Head of caudate nucleus (tissue), 42 donors: ENCODE results near the gene IP6K2.

ENCODE experiments used
- DNase-seq, 42 donors: peaks; one replicate each; pipeline versions ENCODE4 v3.0.0 to v3.0.0-alpha.2; 2020 to 2021; ENCODE audit warnings: mixed read lengths in 7 of 42
- intact Hi-C: fragments of 100-400 bp; cut with DNase I; formaldehyde crosslinking; loops from one replicate; pipeline ENCODE4 v1.15.0; 2022

The IP6K2 gene

DNA sequence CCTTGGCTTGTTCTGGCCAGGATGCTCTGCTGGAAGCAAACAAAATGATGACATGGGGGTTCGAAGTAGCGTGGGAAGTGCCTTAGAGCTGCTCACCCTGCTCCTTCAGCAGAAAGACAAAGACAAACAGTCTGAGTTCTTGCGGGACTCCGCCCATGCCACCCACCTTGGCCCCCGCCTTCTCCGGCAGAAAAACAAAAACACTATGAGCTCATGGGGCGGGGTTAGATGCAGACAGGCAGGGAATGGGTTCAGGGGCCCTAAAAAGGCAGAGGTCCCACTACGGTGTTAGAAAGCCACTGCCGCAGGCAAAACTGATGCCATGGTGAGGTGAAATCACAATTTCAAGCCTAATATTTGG, 21.6 kb downstream of the IP6K2 start:
- intact Hi-C loops: no loop called here
- peak; percentile 28 to 91 (median 68) for DNase-seq

DNA sequence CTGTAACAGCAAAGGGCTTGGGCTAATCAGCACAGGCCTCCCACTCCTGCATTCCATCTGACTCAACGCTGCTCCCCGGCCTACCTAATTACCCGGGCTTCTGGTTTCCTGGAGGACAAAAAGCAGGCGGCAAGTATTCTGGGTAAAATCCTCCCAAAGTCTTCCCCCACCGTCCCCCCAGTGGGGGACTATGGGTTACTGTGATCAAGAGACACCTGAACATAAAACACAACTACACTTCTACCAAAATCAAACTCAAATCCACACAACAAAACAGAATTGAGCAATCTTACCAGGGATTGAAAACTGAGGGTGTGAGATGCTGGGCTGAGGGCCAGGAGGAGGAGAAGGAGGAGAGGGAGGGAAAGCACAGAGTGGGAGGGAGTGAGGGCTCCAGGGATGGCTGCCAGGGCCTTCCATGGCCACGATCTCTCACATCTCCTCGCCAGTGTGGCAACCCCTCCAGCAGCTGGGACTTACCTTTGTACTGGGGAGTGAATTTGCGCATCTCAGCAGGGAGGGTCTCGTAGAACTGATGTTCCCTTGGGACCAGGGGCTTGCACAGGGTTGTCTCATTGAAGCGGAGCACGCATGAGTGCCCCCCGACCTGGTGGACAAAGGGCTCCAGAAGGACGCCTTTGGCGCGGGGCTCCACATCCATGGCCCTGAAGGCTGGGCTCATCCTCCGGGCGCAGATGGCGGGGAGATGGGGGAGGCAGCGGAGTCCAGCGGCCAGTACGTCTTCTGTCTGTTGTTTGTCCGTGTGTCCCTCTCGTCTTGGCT, 22.2 kb downstream of the IP6K2 start:
- intact Hi-C loops: no loop called here
- DNase-seq: peak; percentile 50 to 91 (median 77)

DNA sequence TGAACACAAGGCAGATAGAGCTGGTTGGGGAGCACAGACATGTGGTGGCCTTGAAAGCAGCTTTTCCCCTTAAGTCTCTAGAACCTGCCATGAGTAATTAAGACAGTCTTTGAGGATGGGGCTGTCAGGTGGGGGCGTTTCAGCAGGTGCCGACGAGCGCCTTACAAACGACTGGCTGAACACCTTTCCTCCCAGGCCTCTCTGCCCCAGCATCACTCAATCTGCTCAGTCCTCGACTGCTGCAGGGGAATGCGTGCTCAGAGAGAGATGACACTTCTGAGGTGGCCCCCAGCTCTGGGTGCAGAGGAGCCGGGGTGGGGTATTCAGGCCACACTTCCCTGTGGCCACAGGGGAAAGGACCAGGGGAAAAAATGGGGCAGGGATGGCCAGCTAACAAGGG, 23.2 kb downstream of the IP6K2 start:
- intact Hi-C loops: no loop called here

DNA sequence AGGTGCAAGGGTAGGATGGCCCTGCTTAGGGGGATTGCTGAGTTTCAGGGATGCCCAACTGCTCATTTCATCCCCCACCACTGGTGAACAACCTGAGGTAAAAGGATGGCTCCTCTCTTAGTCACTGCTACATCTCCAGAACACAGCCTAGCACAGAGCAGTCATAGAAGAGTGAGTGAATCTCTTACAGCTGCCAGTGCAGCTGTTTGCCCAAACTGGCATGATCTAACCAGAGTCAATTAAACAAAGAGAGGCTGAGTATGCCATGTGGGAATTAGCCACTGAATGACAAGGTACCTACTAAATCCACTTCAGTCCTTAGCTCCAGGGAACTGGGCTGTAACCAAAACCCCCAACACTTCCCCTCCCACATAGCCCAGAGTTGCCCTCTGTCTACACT, 24.5 kb downstream of the IP6K2 start:
- DNase-seq: peak in 10 of 42 donors; percentile 24 to 72 (median 38)
- intact Hi-C loops: no loop called here

More for the DNA sequence above, 23.2 kb downstream of the IP6K2 start:
- DNase-seq: peak in 5 of 42 donors; percentile 9 to 53 (median 14)

DNA sequence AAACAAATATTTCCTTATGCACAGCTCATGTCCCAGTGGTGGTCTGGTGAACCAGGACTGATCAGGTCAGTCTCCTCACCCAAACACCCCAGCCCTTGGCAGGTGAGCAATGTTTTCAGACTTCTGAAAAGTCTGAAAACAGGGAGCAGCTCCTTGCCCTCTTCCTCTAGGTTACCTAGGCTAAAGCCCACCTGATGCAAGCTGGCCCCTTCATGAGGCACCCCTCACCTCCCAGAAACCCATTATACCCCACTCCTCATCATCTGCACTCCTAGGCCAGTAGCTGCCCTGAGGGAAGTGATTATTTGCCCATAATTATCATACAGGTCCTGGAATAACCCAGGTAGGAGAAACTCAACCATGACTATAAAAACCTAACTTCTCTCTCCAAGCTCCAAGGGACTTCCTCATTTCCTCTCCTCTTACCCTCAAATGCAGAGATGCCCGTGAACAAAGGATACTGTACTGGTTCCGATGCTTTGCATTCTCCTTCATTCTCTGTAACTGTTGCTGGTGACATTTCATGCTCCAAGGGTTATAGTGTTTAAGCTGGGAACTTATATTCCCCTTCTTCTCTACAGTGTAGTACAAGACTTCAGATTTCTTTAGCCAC, 26.1 kb downstream of the IP6K2 start:
- DNase-seq: no peak
- intact Hi-C loops: no loop called here

DNA sequence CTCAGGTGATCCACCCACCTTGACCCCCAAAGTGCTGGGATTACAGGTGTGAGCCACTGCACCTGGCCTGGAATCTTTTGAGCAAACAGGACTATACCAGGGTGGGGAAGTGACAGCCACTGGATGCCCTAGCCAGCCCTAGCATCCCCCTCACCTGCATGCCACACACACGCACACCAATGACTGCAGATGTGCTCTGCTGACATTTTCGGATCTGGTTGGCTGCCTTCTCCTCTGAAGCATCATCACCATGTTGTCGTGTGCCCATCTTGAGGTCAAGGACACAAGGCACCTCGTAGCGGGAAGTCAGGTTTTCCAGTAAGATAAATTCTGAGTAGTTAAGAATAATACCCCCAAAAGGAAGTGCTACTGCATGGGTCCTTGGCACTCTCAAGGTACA, 27.6 kb downstream of the IP6K2 start:
- no peak for DNase-seq
- intact Hi-C loops: no loop called here

DNA sequence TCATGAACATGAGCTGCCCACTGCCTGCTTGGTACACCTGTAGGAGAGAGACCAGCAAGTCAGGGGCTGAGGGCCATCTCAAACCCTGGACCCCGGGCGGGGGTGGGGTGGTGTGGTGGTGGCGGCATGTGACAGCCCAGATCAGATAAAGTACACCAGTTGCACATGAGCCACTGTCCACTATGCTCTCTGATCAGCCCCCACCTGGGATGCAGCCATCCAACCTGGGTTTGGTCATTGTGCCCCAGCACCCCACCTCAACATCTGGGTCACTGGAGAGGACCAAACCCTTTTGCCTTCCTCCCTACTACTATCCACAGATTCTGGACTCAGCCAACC, 28.3 kb downstream of the IP6K2 start:
- DNase-seq: no peak
- intact Hi-C loops: no loop called here

DNA sequence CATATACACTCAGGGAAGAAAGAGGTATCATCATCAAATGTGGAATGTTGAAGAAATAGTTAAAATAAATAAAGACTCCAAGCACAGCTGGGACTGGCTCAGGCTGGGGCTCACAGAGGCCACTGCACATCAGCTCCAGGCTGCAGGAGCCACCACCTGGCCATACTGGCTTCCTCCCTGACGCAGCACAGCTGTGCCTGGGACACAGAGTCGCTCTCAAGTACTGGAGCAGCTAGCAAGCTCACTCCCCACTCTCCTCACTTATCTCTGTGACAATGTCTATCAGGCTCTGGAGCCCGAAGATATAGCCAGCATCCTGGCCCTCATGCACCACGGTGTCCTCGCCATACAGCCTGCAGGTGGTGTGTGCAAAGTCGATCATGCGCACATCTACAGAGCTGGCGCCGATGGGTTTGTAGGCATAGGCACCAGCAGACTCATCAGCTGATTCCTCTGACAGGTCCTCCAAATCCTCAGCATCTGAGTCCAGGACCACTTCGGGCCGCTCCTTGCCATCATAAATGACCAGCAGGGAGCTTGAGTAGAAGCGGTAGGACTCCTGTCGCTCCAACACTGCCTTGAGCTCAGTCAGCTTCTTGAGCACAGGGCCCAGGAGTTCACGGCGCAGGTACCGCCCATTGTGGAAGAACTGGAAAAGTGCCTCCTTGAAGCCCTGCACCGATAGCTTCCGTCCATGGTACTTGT, 28.8 kb downstream of the IP6K2 start:
- intact Hi-C loops: no loop called here
- no peak for DNase-seq

DNA sequence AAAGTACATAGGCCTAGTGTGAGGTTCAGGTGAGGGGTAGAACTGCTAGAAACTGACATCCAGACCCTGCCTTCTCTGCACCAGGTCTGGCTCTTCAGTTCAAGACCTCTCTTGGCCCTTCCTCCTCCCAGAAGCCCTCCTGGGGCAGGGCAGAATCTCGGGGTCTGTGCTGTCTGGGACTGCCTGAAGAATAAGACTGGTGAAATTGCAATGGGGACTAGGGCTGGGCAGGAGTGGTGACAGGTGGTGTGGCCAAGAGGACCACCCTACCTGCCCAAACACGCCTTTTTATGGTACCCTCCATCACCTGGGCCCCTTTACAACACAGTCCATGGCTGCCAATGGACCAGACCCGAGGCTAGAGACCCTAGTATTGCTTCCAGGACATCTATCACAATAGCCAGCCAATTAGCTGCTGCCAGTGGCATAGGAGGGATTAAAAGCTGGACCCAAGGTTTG, 29.8 kb downstream of the IP6K2 start:
- DNase-seq: no peak
- intact Hi-C loops: no loop called here

DNA sequence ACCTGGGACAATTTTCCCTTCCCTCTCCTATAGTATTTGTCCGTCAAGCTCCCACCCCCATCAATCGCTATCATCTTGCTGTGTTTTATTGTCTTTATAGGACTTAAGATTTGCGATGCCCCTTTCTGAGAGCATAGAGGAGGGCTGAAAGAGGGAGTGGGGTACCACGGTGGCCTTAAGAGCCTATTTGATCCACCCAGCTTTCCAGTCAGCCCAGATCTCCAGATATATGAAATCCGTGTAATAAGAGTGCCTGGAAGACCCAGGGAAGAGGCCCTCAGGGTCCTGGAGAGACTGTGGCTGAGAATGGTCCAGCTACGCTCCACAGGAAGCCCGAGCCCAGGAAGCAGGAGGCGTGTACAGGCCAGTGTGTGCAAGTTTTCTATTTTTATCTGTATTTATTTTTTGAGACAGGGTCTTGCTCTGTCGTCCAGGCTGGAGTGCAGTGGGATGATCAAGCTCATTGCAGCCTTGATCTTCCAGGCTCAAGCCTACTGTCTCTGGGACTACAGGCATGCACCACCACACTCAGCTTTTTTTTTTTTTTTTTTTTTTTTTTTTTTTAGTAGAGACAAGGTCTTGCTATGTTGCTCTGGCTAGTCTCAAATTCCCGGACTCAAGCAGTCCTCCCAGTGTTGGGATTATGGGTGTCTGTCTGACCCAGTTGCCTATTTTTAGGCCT, 30.3 kb downstream of the IP6K2 start:
- no peak for DNase-seq

DNA sequence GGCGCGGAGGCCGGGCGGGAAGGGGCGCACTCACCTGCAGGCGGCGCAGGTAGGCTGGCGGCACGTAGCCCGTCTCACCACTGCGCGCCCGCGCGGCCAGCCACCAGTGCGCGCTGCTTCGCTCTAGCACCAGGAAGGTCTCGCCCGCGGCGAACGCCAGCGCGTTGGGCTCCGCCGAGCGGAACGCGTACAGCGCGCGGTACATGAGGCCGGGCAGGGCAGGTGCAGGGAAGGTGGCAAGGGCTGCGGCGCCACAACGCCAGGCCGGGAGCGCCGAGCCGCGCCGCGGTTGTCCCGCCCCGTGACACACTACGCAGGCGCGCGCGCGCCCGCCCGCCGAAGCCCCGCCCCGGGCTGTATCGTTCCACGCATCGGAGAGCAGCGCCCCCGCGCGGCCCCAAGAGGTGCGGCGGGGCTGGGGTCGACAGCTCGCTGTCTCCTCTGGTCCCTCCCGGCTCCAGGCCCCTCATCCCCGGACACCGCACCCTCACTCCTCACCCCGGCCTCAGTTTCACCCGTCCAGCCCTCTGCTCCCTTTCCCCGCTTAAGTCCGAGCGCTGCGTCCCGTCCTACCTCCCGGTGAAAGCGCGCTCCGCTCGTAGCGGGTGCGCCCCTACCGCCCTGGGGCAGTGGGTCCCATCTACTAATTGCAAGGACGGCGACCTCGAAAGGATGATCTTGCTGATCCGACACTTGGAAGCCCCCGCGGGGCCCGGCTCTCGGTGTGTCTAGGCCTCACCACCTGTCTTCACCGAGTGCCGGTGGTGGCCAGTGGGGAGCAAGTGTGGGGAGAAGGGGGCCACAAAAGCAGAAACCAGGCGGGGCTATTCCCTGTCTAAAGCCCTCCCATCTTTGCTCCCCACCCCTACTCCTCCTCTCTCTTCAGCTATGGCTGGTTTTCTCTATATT, 31.2 kb downstream of the IP6K2 start, which contains the start of gene NCKIPSD:
Gene NCKIPSD, minus strand, starts transcription at position 313 of the 909 bp plus-strand sequence. Its CDS starts 108 bp downstream, at position 205.
- DNase-seq: peak; percentile 70 to 96 (median 89)
- intact Hi-C loops: no loop called here

More for the DNA sequence above, 30.3 kb downstream of the IP6K2 start:
- intact Hi-C loops: no loop called here

DNA sequence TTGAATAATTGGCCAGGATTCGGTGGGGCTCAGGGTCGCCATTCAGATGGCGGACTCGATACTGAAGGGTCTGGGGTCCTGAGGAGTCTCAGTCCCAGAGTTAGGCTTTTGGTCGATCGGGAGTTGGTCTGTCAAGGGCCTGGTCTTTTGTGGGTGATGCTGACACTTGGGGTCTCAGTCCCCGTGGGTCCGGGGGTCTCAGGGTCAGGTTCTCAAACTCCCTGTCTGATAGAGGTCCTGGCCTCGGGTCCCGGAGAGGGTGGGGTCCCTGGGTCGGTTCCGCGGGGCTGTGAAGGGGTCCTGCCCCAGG, 31.8 kb downstream of the IP6K2 start:
- DNase-seq: no peak
- intact Hi-C loops: no loop called here

DNA sequence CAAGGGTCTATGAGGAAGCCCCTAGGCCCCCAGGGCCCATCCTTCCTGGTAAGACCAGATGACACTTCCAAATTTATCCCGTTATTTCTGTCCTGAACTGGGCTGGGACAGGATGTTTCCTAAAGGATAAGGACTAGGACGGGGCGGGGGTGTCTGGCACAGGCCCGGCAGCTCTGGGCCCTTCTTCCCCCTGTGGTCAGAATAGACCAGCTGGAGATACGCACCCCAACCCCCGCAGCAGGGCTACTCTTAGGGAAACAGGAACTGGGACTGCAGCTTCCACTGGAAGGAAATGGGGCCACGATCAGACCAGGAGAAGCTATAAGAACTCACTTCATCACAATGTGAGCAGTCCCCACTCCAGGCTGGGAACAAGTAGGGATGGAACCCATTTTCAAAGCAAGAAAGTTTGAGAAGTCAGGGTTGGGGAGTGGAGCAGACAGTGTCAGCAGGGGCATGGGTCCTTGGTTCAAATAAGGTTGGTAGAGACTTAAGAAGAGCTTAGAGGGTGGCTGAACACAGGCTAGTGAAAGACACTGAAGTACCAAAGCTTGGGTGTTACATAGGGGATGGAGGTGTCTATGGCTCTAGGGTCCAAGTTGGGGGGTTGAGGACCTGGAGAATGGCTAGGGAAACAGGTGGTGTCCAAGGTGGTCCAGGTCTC, 32.4 kb downstream of the IP6K2 start:
- DNase-seq: peak in 4 of 42 donors; percentile 25 to 46 (median 28)
- intact Hi-C loops: no loop called here

DNA sequence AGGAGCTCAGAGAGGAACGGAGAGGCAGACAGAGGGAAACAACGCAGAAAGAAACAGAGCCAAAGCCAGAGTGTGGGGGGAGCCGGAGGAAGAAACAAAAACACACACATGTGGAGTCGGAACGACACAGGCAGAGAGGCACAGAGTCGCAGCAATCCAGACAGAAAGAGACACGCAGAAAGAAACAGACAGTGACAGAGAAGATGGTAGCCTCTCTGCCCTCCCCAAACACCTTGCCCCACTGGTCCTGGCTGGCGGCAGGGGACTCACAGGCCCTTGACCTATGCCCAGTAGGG, 33.0 kb downstream of the IP6K2 start:
- intact Hi-C loops: no loop called here
- DNase-seq: no peak

DNA sequence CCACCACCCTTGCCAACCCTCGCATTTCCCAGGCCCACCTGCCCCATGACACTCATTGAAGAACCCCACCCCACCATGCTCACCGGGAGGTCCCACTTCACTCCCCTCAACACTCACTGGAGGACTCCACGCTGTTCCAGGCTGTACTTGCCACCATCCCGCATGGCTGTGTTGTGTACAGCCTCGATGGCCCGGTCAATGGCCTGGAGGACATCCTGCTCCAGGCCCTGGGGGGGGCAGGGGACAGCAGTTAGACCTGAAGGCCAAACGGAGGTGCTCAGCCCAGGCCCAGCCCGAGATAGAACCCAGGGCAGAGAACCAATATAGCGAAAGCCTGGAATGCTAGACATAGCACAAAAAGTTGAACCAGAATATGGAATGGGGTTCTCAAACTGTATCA, 34.2 kb downstream of the IP6K2 start:
- intact Hi-C loops: no loop called here
- DNase-seq: no peak

DNA sequence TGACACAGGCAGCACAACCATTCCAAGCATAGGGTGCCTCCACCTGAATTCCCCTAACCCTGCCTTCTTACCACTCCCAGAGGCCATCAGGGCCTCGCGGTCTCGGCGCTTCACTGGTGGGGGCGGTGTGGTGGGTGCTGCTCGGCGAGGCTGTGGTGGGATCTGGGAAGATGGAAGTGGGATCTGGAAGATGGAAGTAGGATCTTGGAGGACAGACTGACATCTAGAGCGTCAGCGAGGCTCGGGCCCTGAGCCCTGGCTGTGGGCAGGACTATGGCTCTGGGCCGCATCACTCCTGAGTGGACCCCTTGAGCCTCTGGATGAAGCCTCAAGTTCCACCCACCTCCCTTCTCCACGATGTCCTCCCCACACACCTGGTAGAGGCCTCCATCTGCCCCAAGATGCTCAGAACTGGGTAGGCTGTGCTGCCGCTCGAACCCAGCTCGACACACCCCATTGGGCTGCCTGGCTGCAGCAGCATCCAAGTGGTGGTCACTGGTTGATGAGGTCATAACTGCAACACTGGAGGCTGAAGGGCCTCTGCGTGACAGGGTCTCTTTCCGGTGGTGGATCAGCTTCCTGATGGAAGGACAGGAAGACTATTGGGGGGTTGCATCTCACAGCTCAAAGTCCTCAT, 34.9 kb downstream of the IP6K2 start:
- intact Hi-C loops: no loop called here

DNA sequence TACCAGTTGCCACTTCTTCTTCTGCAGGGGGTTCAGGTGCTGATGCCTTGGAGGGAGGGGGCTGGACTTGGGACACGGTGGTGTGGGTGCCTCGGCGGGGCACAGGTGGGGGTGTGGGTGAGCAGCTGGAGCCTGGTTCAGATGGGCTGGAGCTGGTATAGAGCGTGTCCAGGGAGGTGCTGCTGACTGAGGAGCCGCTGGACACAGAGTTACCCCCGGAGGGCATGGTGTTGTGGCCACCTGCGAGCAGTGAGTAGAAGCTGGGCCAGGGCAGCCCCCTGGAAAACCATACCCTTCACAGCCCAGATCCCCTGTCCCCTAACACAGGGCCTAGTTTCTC, 35.5 kb downstream of the IP6K2 start:
- no peak for DNase-seq
- intact Hi-C loops: no loop called here

More for the DNA sequence above, 34.9 kb downstream of the IP6K2 start:
- DNase-seq: no peak
